IPS-20b (cell line): ENCODE measurements around the gene CTCFL.
A peak's percentile ranks its signal among the peaks of the same experiment; 100 is the strongest.

Source experiments
- H3K27ac ChIP-seq: one replicate; pipeline ENCODE4 v1.5.1; 2013; ENCODE audit warnings: low read length
- H3K27me3 ChIP-seq: 2 replicates; pipeline ENCODE4 v1.6.1; 2013; ENCODE audit warnings: mild to moderate bottlenecking, low read length, inconsistent platforms; ENCODE audit not compliant: insufficient read depth
- H3K36me3 ChIP-seq: 2 replicates; pipeline ENCODE4 v1.6.1; 2013; ENCODE audit warnings: low read depth, mild to moderate bottlenecking, inconsistent platforms, low read length, moderate library complexity; ENCODE audit not compliant: insufficient read depth
- H3K4me1 ChIP-seq: 2 replicates; pipeline ENCODE4 v1.6.1; 2013; ENCODE audit warnings: mild to moderate bottlenecking, control low read depth, inconsistent platforms, low read length, moderate library complexity; ENCODE audit not compliant: insufficient read depth
- H3K4me3 ChIP-seq: 2 replicates; pipeline ENCODE4 v1.5.1; 2013; ENCODE audit warnings: mild to moderate bottlenecking, low read length, inconsistent platforms
- H3K9ac ChIP-seq: 2 replicates; pipeline ENCODE4 v1.6.1; 2013; ENCODE audit warnings: low read depth, mild to moderate bottlenecking, inconsistent platforms, low read length, moderate library complexity
- H3K9me3 ChIP-seq: 2 replicates; pipeline ENCODE4 v1.6.1; 2013; ENCODE audit warnings: mild to moderate bottlenecking, low read depth, low read length, inconsistent platforms; ENCODE audit not compliant: insufficient read depth

The CTCFL gene

DNA sequence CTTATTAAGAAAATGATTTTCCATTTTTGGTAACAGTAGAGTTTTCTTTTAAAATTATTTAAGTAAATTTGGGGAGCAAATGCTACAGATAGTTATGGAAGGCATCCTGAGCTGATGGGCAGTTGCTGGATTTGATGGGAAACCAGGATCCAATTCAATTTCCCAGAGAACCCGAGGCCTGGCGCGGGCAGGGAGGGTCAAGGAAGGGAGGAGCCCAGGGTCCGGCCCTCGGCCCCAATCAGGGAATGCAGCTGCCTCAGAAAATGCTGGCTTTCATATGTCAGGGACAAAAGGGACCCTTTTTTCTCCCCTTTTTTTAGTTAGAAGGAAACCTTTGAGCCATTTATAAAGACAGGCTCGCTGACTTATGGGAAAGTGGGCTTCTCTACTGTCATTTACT, 42.1 kb downstream of the CTCFL start:
- Histone ChIP-seq H3K9ac (no peak overlapping the region), H3K27me3 (no peaks in the 10 kb centered on the region), H3K27ac (no peak overlapping the region), H3K36me3 (no peaks in the 10 kb centered on the region), H3K4me3 (no peak overlapping the region), H3K4me1 (peaks cover 15% of the 10 kb centered on the region; the same call in 1 of the 2 replicates), H3K9me3 (no peaks in the 10 kb centered on the region)

DNA sequence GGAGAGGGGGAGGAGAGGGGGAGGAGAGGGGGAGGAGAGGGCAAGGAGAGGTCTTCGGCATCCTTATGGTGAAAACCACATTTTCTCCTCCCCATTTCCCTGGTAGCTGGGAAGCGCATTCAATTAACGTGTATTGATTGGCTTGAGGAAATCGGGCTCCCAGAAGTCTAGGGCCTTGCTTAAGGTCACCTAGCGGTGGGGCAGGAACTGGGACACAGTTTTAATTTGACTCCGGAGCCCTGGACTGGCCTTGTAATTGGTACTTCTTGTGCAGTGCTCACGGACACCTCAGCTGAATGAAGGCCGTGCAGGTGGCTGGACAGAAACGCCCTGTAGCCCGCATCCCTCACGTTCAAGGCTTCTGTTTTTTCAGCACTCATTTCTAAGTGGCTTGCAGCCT, 42.8 kb downstream of the CTCFL start:
- no peaks in the 10 kb centered on the region for H3K9me3 ChIP-seq

DNA sequence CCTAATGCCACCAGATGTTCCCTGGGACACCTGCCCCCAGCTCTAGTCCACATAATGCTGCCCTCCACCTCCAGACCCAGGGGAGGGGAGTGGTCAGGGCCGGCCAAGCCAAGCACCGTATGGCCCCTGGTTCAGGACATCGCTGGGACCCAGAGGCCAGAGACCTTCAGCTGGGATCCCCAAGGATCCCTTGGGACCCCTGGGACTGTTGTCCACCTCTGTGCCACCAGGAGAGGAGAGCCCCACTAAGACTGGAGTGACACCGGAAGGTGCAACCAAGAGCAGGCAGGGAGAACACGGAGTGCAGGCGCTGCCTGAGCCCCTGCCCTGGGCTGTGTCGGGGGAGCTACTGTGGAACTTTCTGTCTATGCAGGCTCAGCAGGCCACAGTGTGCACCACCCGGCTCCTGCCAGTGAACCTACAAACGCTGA, 43.6 kb downstream of the CTCFL start:
- Histone ChIP-seq H3K4me1 (peaks cover 15% of the 10 kb centered on the region; the same call in 1 of the 2 replicates), H3K4me3 (no peak overlapping the region), H3K27ac (peak overlapping the region; percentile 49), H3K36me3 (no peaks in the 10 kb centered on the region), H3K9me3 (no peaks in the 10 kb centered on the region), H3K27me3 (no peaks in the 10 kb centered on the region), H3K9ac (peak overlapping the region; percentile 32; the same call in 1 of the 2 replicates)

More for the DNA sequence above, 42.8 kb downstream of the CTCFL start:
- no peak overlapping the region for H3K4me3 ChIP-seq
- H3K27ac ChIP-seq, result no peak overlapping the region
- H3K4me1 ChIP-seq, result peaks cover 15% of the 10 kb centered on the region; the same call in 1 of the 2 replicates
- no peak overlapping the region for H3K9ac ChIP-seq
- H3K36me3 ChIP-seq, result no peaks in the 10 kb centered on the region
- no peaks in the 10 kb centered on the region for H3K27me3 ChIP-seq

DNA sequence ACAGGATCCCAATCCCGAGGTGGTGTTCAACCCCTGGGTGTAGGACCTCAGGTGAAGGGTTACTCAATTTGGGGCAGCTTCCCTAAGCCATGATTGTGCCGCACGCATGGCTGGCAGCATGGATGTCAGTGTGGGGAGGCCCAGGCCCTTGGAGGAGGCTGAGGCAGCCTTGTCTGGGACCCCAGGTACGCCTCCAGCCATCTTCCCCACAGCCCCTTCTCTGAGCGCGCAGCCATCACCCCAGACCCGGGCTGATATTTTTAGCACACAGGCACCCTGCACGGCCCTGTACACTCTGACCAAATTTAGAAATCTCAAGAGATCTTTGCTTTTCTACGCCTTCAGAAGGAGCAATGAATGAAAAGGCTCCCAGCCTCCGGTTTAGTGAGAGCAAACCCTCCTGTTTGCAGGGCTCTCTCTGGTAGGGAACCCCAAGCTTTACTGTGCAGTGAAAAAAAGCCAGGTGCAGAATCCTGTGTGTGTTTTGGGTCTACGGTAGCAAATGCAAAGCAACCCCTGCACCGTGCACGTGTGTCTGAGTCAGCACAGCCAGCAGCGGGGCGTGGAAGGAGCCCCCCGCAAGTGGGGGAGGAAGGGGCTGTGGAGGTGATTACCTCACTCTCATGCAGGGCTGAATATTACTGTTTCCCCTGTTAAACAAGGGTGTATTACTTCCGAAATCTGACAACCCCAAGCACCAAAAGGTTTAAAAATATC, 44.3 kb downstream of the CTCFL start:
- H3K9me3 ChIP-seq, result no peaks in the 10 kb centered on the region
- no peak overlapping the region; the same call in 1 of the 2 replicates for H3K9ac ChIP-seq
- no peaks in the 10 kb centered on the region for H3K36me3 ChIP-seq
- no peaks in the 10 kb centered on the region for H3K27me3 ChIP-seq
- no peak overlapping the region for H3K4me3 ChIP-seq
- H3K4me1 ChIP-seq, result peaks cover 15% of the 10 kb centered on the region; the same call in 1 of the 2 replicates
- H3K27ac ChIP-seq, result no peak overlapping the region

DNA sequence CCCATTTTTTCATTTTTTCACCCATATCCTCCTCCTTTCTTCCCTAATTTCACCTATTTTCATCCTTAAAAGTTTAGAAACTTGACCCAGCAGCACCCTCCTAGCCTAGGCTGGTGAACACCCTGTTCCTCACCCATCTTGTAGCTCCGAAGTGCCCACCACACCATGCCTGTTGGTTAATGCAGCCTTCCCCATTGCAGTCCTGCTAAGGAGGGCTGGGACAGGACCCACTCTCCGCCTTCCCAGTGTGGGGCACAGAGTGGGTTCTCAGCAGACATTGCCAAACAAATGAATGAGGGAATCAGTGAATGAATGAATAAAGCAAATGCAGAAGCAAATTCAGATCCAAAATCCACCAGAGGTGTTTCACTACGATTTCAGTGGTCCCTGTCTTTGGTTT, 45.7 kb downstream of the CTCFL start:
- Histone ChIP-seq H3K36me3 (no peaks in the 10 kb centered on the region), H3K27ac (no peak overlapping the region), H3K4me1 (peaks cover 15% of the 10 kb centered on the region; the same call in 1 of the 2 replicates), H3K27me3 (no peaks in the 10 kb centered on the region), H3K9ac (no peak overlapping the region), H3K4me3 (no peak overlapping the region), H3K9me3 (no peaks in the 10 kb centered on the region)

DNA sequence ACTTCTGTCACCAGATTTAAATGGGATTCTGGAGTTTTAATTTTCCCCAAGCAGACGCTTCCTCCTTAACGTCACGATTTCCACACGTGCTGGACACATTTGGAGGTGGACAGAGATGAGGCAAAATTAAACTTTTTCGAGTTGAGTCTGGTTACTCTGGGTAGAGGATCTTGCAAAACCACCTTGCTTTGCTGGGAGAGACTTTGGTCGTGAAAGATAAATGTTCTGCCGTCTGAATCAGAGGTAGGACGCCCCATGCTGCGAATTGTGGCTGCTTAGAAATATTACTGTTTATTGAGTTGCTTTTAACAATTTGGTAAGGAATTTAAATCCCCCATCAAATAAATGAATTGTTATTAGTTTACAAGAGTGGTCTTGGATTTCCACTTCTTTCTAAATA, 46.8 kb downstream of the CTCFL start:
- H3K4me3 ChIP-seq, result no peak overlapping the region
- H3K9me3 ChIP-seq, result no peaks in the 10 kb centered on the region
- peaks cover 19% of the 10 kb centered on the region; the same call in 1 of the 2 replicates for H3K4me1 ChIP-seq
- H3K36me3 ChIP-seq, result no peaks in the 10 kb centered on the region
- H3K9ac ChIP-seq, result no peak overlapping the region
- no peaks in the 10 kb centered on the region for H3K27me3 ChIP-seq
- H3K27ac ChIP-seq, result no peak overlapping the region

DNA sequence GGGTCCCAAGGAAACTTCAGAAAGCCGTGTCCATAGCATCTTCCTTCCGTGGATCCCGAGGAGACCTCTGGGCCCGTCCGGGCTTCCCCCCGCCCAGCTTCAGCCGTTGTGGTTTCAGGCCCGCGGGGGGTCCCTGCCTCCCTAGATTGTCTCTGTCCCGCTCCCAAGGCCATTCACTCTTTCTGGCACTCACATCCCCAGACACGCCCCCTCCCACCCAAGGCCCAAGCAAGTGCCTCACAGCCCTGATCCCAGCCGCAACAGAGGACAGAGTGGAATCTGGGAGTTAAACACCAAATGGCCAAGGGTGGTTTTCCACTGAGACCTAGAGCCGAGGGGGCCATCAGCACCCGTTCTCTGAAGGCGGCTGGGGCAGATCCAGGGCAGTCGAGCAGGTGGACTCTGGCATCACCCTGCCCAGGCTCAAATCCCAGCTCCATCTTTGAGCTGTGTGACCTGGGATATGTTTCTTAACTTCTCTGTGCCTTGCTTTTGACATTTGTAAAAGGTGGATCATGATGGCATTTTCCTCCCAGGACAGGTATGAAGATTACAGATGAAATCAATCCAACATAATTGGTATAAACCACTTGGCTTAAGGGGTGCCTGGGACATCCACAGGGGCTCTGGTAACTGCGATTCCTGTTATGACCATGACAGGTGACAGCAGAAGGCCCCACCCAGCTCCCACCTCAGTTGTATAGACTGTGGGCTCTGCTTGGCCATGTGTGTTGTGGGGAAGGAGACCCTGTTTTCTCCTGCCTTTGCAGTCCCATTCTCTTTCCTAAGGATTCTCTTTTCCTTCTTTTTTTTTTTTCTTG, 48.1 kb downstream of the CTCFL start:
- Histone ChIP-seq H3K27me3 (no peaks in the 10 kb centered on the region), H3K4me1 (peaks cover 17% of the 10 kb centered on the region; the same call in 1 of the 2 replicates), H3K36me3 (no peaks in the 10 kb centered on the region), H3K27ac (no peak overlapping the region), H3K4me3 (no peak overlapping the region), H3K9ac (no peak overlapping the region), H3K9me3 (no peaks in the 10 kb centered on the region)

DNA sequence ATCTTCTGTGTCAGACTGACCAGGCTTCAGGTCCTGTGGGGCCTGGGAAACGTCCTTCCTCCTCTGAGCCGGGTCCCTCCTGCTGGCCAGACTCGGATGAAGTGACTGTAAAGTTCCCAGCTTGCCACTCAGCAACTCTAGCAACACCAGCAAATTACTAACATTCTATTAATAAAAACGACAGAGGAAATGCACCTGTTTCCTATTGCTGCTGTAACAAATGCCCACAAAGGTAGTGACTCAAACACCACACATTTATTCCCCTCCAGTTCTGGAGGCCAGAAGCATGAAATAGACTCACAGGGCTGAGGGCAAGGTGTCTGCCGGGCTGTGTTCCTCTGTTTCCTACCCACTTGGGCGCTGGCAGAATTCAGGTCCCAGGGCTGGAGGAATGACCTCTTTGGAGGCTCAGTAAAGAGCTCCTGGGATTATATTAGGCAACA, 48.8 kb downstream of the CTCFL start:
- no peaks in the 10 kb centered on the region for H3K9me3 ChIP-seq
- no peak overlapping the region for H3K27ac ChIP-seq
- H3K4me1 ChIP-seq, result peaks cover 16% of the 10 kb centered on the region; the same call in 1 of the 2 replicates
- no peak overlapping the region for H3K4me3 ChIP-seq
- H3K36me3 ChIP-seq, result no peaks in the 10 kb centered on the region
- H3K9ac ChIP-seq, result no peak overlapping the region
- peaks cover under 1% of the 10 kb centered on the region; the same call in 1 of the 2 replicates for H3K27me3 ChIP-seq

DNA sequence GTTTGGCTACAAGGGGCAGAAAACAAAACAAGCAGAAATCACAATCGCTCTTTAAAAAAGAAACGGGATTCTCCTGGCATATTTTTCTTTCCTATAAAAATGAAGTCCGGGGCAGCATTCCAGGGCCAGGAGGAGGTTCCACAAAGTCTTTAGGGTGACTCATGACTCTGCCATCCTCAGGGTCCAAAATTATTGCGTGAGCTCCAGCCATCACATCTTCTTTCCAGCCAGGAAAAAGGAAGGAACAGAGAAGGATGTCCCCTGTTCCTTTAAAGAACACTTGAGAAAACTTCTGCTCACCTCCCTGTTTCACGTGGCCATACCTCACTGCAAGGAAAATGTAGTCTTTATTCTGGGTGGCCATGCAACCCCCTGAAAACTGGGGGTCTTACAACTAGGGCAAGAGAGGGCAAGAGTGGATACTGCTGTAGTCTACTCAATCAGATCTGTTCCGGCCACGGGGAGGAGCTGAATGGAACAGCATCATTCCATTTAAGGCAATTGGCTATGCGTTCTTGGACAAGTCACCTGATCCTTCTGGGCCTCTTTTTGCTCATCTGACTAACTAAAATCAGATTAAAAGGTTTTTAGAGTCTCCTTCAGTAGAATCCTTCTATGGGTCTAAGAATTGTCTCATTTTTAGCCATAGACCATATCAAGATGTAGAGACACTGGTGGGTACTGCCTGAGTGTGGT, 49.4 kb downstream of the CTCFL start:
- no peak overlapping the region for H3K9ac ChIP-seq
- peaks cover 6% of the 10 kb centered on the region; the same call in 1 of the 2 replicates for H3K27me3 ChIP-seq
- no peak overlapping the region for H3K27ac ChIP-seq
- no peaks in the 10 kb centered on the region for H3K36me3 ChIP-seq
- peaks cover 17% of the 10 kb centered on the region; the same call in 1 of the 2 replicates for H3K4me1 ChIP-seq
- H3K9me3 ChIP-seq, result no peaks in the 10 kb centered on the region
- H3K4me3 ChIP-seq, result no peak overlapping the region

DNA sequence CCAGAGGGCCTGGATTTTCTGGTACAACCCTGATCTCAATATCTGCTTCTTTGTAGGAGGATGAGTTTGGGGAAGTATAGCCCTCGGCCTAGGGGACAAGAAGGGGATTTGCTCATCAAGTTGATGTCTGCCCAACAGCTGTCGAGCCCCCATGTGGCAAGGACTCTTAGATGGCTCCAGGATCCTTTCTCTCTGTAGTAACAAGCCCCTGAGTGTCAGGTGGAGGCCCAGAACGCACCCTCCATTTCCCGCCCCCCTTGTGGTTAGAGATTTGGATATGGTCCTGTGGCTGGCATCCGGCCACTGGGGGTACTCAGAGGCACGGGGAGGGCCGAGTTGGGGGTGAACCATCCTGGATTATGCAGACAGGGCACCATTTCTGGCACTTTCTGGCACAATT, 50.1 kb downstream of the CTCFL start:
- Histone ChIP-seq H3K36me3 (no peaks in the 10 kb centered on the region), H3K27me3 (peaks cover 13% of the 10 kb centered on the region; the same call in 1 of the 2 replicates), H3K9ac (no peak overlapping the region), H3K27ac (no peak overlapping the region), H3K4me1 (peaks cover 24% of the 10 kb centered on the region; the same call in 1 of the 2 replicates), H3K4me3 (no peak overlapping the region), H3K9me3 (no peaks in the 10 kb centered on the region)

DNA sequence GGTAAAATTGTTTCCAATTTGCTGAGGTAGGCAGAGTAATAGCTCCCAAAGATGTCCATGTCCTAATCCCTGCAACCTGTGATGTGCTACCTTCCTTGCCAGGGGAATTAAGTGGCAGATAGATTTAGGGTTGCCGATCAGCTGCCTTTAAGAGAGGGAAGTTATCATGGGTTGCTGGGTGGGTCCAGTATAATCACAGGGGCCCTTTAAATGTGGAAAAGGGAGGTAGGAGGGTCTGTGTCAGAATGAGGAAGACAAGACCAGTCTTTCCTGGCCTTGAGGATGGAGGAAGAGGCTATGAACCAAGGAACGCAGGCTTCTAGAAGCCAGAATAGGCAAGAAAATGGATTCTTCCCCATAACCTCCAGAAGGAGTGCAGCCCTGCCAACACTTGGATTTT, 50.7 kb downstream of the CTCFL start:
- H3K27ac ChIP-seq, result no peak overlapping the region
- peaks cover 19% of the 10 kb centered on the region; the same call in 1 of the 2 replicates for H3K27me3 ChIP-seq
- H3K9me3 ChIP-seq, result no peaks in the 10 kb centered on the region
- H3K36me3 ChIP-seq, result no peaks in the 10 kb centered on the region
- H3K4me1 ChIP-seq, result peaks cover 30% of the 10 kb centered on the region; the same call in 1 of the 2 replicates
- no peak overlapping the region for H3K9ac ChIP-seq
- H3K4me3 ChIP-seq, result no peak overlapping the region
